HG02623 (cell line): ENCODE data around the gene GNPAT.

Experiments
- ATAC-seq: cut with Tn5 transposase; IDR thresholded peaks from one replicate; pipeline ENCODE4 v1.9.1; 2021; ENCODE audit warnings: moderate library complexity; ENCODE audit not compliant: unreplicated experiment

Gene GNPAT

DNA sequence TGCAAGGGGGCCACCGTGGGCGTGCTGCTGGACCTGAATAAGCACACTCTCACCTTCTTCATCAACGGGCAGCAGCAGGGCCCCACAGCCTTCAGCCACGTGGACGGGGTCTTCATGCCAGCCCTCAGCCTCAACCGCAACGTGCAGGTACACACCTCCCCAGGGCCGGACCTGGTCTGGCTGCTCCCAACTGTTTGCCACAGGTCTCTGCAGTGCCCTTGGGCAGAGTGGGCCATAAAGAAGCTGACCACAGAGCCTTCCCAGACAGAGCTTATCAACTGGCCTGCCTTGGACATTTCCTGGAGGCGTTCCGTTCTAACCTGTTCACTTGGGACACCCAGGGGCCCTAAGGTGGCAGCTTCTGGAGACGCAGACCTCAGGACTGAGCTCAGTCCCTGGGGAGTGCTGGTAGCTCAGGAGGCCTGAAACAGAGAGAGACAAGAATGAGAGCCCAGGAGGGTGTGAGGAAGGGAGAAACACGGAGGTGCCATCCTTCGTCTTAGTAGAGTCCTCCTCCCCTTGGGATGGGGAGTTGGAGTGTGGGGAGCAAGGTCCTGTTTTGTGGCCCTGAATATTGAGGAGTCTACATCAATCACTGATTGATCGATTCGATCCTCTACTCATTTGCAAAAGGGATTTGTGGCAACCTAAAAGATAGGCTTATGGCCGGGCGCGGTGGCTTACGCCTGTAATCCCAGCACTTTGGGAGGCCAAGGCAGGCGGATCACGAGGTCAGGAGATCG, 27.0 kb upstream of the GNPAT start:
- ATAC-seq, result no peak

DNA sequence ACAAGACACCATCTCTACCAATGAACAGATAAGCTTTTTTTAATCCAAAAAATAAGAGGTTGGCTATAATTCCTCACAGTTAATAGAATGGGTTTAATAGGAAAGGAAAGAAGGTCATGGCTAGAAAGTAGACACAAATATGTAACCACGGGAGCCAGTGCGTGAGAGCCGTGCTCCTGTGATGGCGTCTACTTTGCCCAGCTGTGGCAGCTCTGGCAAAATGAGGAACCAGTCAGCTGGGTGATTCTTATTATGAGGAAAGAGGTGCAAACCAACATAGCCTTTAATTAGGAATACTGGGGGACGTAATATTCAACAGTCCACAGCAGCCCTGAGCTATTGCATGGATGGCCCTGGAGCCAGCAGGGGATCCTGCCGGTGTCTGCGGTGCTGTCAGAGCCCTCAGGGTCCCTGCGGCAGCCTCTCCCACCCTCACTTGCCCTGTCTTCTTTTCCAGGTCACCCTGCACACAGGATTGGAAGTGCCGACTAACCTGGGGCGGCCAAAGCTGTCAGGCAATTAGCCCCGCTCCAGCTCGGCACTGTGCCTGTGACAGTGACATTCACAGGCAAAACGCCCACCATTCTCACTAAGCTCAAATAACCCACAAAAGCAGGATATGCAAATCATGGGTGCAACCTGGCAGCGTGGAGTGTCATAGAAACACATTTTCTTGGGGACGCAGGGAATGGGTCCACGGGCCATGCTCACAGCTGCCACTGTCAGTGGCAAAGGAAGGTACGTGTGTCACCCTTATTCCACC, 25.9 kb upstream of the GNPAT start:
- ATAC-seq, result no peak

DNA sequence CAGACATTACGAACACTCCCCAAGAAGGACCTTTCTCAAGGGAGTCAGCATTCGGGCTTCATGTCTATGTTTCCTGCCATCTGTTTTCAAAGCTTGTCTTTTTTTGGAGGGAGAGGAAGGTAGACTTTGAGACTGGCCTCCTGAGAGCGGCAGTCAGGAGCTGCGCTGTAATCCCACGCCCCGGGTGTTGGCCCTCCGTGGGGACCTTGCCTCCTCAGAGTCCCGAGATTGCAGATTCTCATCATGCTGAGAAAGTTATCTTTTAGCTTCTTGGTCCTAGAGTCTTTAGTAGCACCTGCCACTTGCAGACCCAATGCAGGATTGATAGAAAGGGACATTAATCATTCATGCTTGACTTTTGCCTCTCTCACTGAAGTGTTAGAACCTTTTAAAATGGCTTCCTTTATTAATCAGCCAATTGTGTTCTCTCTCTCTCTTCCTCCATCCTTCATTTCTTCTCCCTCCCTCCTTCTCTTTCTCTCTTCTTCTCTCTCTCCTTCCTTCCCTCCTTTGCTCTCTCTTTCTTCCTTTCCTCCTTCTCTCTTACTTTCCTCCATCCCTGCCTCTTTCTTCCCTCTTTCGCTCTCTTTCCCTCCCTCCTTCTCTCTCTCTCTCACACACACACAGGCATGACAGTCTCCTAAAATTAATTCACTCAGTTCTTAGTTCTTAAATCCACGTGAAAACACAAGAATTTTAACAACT, 25.2 kb upstream of the GNPAT start:
- ATAC-seq, result no peak

DNA sequence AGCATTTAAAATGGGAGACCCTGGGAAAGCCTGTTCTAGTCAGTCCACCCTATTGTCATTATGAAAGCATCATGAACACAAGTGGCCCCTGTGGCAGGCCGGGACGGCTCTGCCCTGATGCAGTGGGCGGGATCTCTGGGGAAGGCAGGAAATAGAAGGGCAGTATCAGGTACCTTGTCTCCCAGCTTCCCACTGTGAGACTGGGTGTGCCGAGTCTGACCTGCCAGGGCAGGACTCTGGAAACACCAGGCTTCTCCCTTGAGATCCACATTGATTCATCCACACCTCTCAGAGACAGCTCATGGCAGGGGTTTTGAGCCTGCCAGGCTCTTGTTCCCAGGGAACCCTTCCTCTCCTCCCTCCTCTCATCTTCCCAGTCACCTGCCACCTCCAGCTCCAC, 24.5 kb upstream of the GNPAT start:
- no peak for ATAC-seq

DNA sequence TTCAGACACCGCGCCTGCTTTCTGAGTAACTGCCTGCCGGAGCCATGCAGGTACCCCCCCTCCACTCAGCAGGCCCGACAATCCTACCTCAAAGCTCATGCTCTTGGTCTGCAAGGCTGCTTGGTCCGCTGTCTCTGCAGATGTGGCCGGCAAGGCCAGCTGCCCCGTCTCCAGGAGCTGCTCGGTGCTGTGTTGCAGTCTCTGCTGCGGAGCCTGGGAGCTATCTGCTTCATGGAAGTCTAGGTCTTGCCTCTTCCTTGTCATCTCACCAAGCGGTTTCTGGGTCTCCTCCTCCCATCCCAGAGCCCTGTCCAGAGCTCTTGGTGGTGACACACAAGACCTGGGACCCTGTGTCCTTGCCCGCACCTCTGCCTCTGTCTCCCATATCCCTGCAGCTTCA, 24.0 kb upstream of the GNPAT start:
- no peak for ATAC-seq

DNA sequence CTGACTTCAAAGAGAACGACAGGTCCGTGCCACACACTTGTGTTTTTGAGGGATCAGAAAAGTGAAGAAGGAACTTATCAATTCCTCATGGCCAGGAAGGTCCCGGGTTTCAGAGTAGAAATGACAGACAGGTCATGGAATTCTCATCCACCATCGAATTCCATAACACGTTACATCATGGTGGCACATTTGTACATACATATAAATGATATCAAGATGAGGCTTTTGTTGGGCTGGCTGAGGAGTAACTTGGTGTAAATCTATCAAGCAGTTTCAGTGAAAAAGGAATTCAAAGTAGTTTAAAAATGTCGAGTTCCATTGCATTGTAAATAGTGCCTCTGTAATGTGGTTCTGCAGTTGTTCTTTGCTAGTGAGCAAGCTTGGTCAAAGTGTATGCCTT, 22.9 kb upstream of the GNPAT start:
- no peak for ATAC-seq

DNA sequence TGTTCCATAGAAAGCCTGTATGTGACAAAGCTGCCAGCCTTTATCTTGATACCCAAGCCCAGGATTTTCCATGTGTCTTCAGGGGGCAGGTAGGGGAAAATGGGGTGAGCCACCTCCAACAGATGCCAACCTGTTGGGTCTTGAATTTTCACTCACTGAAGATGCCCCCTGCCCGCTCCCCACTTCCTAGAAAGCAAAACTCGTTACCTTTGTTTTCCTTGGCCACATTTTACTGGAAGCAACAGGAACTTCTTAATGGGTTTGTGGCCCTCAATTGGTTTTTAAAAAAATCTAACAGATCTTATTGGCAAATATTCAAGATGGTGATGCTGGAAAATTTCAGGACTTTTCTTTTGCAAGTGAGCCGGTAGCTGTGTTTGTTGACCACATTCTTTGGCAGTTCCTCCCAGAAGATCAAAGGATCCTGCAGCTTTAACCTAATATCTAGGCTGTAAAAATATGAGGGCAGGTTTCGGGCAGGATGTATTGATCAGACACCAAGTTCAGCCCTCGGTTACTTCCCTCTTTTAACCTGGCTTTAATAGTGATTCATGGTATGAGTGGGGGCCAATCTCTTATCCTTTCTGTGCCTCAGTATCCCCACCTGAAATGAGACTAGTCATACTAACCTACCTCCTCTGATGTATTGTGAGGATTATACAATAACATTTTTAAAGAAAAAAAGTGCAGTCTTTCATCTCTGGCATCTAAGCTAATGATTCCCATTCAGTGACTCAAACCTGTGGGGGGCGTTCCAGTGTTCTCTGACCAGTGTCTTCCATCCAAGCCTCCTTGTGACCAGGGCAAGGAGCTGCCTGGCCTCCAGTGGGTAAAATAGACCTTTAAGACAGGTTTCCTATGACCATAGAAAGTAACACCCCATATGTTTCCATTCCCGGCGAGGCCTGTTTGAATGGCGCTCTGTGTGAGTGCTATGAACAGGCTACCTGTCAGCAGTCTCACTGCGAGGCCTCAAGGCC, 21.3 kb upstream of the GNPAT start:
- ATAC-seq, result no peak

DNA sequence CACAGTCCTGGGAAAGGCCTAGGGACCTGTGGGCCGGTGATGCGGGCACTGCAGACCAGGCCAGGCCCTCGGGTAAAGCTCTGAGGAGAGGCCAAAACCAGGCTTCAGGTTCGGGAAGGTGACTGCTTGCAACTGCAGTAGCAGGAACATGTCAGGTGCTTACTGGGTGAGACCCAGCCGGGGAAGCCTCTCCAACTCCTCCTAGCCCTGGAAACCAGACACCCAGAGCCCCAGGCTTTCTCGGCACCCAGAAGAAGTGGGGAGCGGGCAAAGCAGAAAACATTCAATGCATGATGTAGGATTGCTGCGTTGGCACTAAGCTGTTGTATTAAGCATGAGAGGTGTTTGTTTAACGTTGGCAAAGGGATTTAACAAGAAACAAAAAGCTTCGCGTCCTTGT, 20.2 kb upstream of the GNPAT start:
- no peak for ATAC-seq

DNA sequence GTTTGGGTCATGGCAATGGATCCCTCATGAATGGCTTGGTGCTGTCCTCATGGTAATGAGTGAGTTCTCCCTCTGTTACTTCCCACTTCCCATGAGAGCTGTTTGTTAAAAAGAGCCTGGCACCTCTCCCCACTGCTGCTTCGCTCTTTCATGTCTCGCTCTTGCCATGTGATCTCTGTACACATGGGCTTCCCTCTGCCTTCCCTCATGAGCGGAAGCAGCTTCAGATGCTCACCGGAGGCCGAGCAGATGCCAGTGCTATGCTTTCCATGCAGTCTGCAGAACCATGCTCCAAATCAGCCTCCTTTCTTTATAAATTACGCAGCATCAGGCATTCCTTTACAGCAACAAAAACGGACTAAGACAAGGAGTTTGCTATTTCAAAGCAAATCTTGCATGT, 14.9 kb upstream of the GNPAT start:
- no peak for ATAC-seq

DNA sequence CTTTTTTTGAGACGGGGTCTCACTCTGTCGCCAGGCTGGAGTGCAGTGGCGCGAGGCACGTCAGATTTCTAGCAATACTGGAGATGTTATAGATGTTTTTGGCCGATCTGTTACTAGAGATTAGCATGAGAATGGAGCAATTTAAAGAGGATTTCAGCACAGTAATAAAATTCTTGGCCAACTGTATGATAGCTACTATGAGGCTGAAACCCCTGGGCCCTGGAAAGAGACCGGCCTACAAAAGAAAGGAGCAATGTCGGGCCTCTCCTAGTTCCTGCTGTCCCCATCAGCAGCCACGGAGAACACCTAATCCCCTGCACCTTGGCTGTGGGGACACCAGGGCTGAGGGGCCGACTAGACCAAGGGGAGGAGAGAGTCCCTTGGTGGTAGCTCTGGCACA, 9.5 kb upstream of the GNPAT start:
- no peak for ATAC-seq

DNA sequence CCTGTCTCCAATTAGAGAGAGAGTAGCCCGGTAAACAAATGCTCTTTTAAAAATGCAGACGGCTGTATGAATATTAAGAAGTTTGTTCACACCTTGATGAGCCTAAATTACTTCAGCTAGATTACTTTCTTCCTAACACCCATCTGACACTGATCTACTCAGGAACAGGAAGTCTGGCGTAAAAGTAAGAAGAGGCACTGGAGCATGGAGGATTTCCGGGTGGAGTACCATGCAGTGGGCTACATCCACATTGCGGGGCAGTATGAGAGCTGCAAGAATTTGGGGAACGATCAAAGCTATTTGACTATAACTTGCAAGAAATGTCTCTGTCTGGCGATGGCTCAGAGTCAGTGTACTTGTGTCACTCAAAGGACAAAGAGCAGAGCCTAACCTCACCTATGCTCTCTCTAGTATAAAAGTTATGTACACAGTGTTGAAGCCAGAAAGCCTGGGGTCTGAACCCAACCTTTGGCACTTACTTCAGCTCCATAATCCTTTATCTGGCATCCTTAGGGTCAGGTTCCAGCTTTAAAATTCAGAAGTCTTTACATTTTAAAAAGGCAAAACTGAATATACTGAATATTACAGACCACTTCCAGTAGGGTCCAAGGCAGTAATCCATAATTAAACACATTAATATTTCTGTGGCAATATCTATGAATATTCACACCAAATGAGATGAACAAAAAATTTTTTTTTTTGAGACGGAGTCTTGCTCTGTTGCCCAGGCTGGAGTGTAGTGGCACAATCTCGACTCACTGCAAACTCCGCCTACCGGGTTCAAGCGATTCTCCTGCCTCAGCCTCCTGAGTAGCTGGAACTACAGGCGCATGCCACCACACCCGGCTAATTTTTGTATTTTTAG, 7.9 kb upstream of the GNPAT start:
- ATAC-seq, result peak; percentile 50

DNA sequence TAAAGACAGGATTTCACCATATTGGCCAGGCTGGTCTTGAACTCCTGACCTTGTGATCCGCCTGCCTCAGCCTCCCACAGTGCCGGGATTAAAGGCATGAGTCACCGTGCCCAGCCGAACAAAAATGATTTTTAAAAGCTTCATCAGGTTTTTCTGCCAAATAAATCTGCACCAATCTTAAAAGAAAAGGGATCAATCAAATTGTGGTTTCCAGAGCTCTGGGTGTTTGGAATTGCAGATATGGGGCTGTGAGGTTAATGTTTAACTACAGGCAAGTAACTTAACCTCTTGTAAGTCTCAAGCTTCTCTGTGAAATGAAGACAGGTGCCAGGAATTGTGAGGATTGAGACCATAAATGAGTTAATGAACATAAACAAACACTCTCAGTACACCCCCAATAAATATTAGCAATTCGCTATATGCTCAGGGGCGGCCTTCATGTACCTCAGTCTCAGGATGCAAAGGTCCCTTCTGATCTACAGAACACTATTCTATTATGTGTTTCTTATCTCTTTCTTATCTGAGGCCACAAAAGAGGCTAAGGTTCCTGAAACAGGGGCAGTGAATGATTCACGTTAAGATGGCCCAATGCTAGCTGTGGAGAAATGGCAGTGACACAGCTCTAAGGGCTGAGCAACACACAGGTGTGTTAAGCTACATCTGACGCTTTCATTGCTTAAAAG, 7.1 kb upstream of the GNPAT start:
- no peak for ATAC-seq

DNA sequence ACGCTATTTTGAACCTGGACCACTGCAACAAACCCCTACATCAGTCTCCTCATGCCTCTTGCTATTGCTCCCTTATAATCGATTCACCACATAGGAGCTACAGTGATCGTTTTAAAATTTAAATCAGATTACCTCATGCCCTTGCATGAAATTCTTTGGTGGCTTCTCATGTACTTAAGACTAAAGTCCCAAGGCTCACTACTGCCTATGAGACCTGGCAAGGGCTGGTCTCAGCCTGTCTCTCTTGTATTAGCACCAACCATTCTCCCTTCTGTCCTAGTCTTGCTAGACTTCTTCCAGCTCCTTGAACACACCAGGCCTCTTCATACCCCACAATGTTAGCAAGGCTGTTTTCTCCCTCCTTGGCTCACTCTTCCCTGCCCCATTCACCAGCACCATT, 6.5 kb upstream of the GNPAT start:
- ATAC-seq, result no peak

DNA sequence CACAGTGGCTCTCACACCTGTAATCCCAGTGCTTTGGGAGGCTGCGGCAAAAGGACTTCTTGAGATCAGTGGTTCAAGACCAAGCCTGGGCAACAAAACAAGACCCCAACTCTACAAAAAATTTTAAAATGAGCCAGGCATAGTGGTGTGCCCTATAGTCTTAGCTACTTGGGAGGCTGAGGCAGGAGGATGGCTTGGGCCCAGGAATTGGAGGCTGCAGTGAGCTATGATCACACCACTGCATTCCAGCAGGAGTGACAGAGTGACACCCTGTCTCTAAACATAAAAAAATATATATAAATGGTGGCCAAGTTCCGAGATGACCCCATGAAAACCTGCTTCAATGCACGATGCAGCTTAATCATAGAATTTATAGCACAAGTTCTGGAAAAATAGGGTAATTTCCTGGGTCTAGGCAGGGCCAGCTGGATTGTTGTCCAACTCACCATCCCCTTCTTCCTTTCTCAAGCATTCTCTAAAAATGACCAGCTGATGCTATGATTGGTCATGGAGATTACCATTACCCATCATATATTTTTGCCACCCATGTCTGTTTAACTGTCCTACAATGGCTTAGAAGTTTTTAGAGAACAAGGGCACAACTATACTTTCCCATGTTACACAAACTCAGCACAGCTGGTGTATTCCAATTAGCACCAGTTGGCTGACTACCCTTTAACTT, 5.3 kb upstream of the GNPAT start:
- ATAC-seq, result no peak

DNA sequence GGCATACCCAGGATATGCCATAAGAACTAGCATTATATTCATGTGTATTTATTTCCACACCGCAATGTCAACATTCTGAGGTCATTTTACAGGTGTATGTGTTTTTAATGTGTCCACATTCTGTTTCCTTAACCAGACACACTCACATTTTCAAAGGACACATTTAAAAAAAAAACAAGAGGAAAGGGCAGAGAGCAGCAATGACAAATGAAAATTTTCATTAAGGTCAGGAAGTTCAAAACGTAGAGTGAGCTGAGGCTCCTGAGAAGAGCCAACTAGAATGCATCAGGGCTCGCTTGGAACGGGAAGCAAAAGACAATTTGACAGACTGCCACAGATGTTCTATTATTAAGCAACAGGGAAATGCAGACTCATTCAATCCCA, 4.8 kb upstream of the GNPAT start:
- ATAC-seq, result no peak

DNA sequence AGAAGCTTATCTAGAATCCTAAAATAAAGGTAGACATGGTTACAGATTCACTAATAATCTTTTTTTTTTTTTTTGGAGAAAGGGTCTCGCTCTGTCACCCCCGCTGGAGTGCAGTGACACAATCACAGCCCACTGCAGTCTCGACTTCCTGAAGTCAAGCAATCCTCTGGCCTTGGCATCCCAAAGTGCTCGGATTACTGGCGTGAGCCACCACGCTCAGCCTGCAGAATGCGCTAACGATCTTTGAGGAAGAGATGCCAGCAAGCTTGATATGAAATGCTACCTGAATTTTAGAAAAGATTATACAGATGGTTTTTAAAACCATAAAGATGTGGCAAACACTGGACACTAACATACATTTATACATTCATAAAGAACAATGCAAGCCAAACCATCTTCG, 4.1 kb upstream of the GNPAT start:
- ATAC-seq, result no peak

DNA sequence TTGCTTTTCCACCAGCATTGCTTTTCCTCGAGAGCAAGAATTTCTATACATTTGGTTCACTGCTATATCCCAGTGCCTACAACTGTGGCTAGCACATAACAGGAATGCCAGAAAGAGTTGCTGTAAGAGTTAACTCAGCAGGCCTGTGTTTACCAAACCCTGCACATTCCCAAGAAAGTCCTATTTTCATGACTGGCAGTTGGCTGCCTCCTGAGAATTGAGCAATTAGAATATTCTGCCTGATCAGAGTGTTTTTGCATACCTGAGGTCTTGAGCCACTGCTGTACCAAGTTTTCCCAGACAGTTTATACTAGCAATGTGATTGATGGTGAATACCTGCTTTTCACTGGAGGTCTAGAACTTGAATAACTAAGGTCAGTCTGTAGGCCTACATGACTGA, 2.7 kb upstream of the GNPAT start:
- no peak for ATAC-seq

DNA sequence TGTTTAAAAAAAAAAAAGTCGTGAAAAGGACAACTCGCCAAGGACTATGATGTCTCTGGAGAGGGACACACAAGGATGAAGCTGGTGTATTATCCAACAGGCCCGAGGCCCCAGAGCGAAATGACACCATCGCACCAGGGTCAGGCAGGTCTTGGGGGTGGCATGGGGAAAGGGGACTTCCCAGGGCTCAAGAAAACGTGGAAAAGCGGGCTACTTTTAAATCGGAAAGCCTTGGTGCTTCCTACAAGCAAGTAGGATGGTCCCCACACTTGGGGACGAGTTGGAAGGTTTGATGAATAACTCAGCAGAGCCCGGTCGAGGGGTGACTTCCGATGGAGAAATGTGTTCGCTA, 505 bp upstream of the GNPAT start:
- ATAC-seq, result no peak

DNA sequence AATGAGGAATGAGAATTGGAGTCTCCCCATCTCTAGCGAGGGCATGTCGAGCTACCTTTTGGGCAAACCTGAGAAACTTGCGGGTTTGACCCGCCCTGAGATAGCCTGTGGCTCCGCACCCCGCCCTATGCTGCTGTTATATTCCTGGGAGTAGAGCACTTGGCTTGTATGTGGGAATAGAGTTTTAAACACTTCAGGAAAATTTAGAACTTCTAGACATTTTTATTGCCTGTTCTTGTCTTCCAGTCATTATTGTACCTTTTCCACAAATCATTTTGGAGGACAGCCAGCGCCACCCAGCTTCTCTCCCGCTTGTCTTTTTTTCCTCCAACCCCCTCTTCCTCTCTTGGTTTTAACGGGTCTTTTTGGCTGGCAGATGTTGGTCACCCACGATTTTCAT, 738 bp downstream of the GNPAT start:
- peak; percentile 16 for ATAC-seq
